Caco-2 (cell line): Measurements from ENCODE around the gene B3GNT5. TPM values are rescaled to one million over a fixed set of nuclear protein-coding genes. Genes with fewer than 3 reads are reported as not detected.

ENCODE experiments used
- BruUV-seq: library from RNA; stranded (reverse); fragments of 400-500 nt; replicated peaks from 2 replicates; lab custom pipeline; 2021; lab: Mats Ljungman, UMichigan
- CTCF ChIA-PET: fragments of 300-600 bp; sonication (Branson Sonifier 250); formaldehyde crosslinking; loops from one replicate; lab custom pipeline; 2022; ENCODE audit warnings: antibody characterized with exemption; lab: Charles Lee
- POLR2A ChIA-PET: fragments of 300-600 bp; sonication (Branson Sonifier 250); formaldehyde crosslinking; loops from one replicate; lab custom pipeline; 2022; ENCODE audit warnings: antibody characterized with exemption; lab: Charles Lee
- DNase-seq, 2 experiments: peaks; one replicate each; pipeline versions ENCODE4 v3.0.0 to v3.0.0-alpha.2; 2020 to 2022
- H3K27me3 ChIP-seq: replicated peaks from 2 replicates; pipeline ENCODE4 v1.6.0; 2011; ENCODE audit warnings: low read length; ENCODE audit not compliant: control insufficient read depth, insufficient read depth
- H3K36me3 ChIP-seq: 2 replicates; pipeline ENCODE4 v1.5.1; 2011; ENCODE audit warnings: low read length; ENCODE audit not compliant: control insufficient read depth, insufficient read depth
- H3K4me1 ChIP-seq: fragments of 250-450 bp; sonication (Bioruptor Pico); 2 replicates; pipeline ENCODE4 v1.5.1; 2020; ENCODE audit warnings: mild to moderate bottlenecking
- H3K4me3 ChIP-seq: 2 replicates; pipeline ENCODE4 v1.5.1; 2011; ENCODE audit warnings: low read depth, mild to moderate bottlenecking, control low read depth, low read length
- H3K9me3 ChIP-seq: fragments of 250-450 bp; sonication (Bioruptor Pico); 2 replicates; pipeline ENCODE4 v1.5.1; 2020; ENCODE audit warnings: mild to moderate bottlenecking, moderate library complexity
- H3K27ac Mint-ChIP-seq: one replicate; pipeline ENCODE4 v1.8.0; 2022; ENCODE audit warnings: mixed read lengths; ENCODE audit not compliant: unreplicated experiment
- H3K27me3 Mint-ChIP-seq: one replicate; pipeline ENCODE4 v1.8.0; 2022; ENCODE audit warnings: mixed read lengths; ENCODE audit not compliant: insufficient read depth, unreplicated experiment
- H3K36me3 Mint-ChIP-seq: one replicate; pipeline ENCODE4 v1.8.0; 2022; ENCODE audit warnings: mild to moderate bottlenecking, mixed read lengths; ENCODE audit not compliant: insufficient read depth, unreplicated experiment
- H3K4me1 Mint-ChIP-seq: one replicate; pipeline ENCODE4 v1.8.0; 2022; ENCODE audit warnings: low read depth, mixed read lengths; ENCODE audit not compliant: unreplicated experiment
- H3K4me3 Mint-ChIP-seq: one replicate; pipeline ENCODE4 v1.8.0; 2022; ENCODE audit warnings: mild to moderate bottlenecking, moderate library complexity, mixed read lengths; ENCODE audit not compliant: unreplicated experiment
- H3K9me3 Mint-ChIP-seq: one replicate; pipeline ENCODE4 v1.8.0; 2022; ENCODE audit warnings: mixed read lengths; ENCODE audit not compliant: unreplicated experiment
- CTCF ChIP-seq, 2 experiments: fragments of 200-600 bp in 1 of 2; IDR thresholded peaks; 1 replicate in 1 of 2; 2 replicates in 1 of 2; pipeline versions ENCODE4 v1.5.1 to v1.8.0; 2011 to 2022; ENCODE audit warnings: antibody characterized with exemption in 1 of 2, control low read depth in 1 of 2, inconsistent platforms in 1 of 2, low read depth in 1 of 2, low read length in 1 of 2, mild to moderate bottlenecking in 1 of 2, moderate library complexity in 1 of 2; ENCODE audit not compliant: insufficient read depth in 1 of 2, severe bottlenecking in 1 of 2, unreplicated experiment in 1 of 2
- intact Hi-C: fragments of 100-400 bp; cut with micrococcal nuclease; formaldehyde crosslinking; loops from one replicate; pipeline ENCODE4 v1.10.0; 2022; ENCODE audit not compliant: unreplicated experiment
- total RNA-seq: library from RNA; stranded (reverse); gene quantifications from 2 replicates; pipeline ENCODE4 v1.2.3, GENCODE V29; 2022

Gene B3GNT5
- total RNA-seq, 1 experiment from 2014 or later, result 9.4 TPM

- no peaks in the 10 kb centered on the region for H3K9me3 ChIP-seq
- TF ChIP-seq CTCF (IDR thresholded peaks at IDR 0.05; ENCODE audit: insufficient read depth in 1 of 2, low read depth in 1 of 2, low read length in 1 of 2, severe bottlenecking in 1 of 2, unreplicated experiment in 1 of 2), result no peak
- H3K36me3 ChIP-seq, result no peaks in the 10 kb centered on the region
- ChIA-PET CTCF (no interaction called here), POLR2A (no interaction called here)
- Mint-ChIP-seq H3K9me3 (no peaks in the 10 kb centered on the region), H3K27ac (no peak overlapping the region), H3K27me3 (no peaks in the 10 kb centered on the region), H3K4me1 (peaks cover 13% of the 10 kb centered on the region), H3K36me3 (no peaks in the 10 kb centered on the region), H3K4me3 (no peak overlapping the region)
- intact Hi-C loops, result no loop called here
- H3K4me3 ChIP-seq, result no peak overlapping the region
- no TSS peak for BruUV-seq
- H3K27me3 ChIP-seq, result no peaks in the 10 kb centered on the region
- no peak for DNase-seq
- peaks cover 11% of the 10 kb centered on the region for H3K4me1 ChIP-seq
Measured at GRCh38 chr3:183272791-183273190, 19.7 kb downstream of the B3GNT5 start.

- DNase-seq, result no peak
- POLR2A ChIA-PET, result no interaction called here
- Histone ChIP-seq H3K27me3 (no peaks in the 10 kb centered on the region), H3K9me3 (no peaks in the 10 kb centered on the region), H3K4me1 (no peaks in the 10 kb centered on the region), H3K36me3 (no peaks in the 10 kb centered on the region), H3K4me3 (no peak overlapping the region)
- CTCF ChIA-PET, result no interaction called here
- Mint-ChIP-seq H3K27me3 (no peaks in the 10 kb centered on the region), H3K9me3 (no peaks in the 10 kb centered on the region), H3K36me3 (no peaks in the 10 kb centered on the region), H3K27ac (no peak overlapping the region), H3K4me3 (no peak overlapping the region), H3K4me1 (peaks cover 5% of the 10 kb centered on the region)
- no TSS peak for BruUV-seq
- intact Hi-C loops, result no loop called here
- no peak for TF ChIP-seq CTCF (IDR thresholded peaks at IDR 0.05; ENCODE audit: insufficient read depth in 1 of 2, low read depth in 1 of 2, low read length in 1 of 2, severe bottlenecking in 1 of 2, unreplicated experiment in 1 of 2)
Measured at GRCh38 chr3:183274609-183275008, 21.6 kb downstream of the B3GNT5 start.

GRCh38 chr3:183275418-183275817 is 22.4 kb downstream of the B3GNT5 start:
- no peaks in the 10 kb centered on the region for H3K9me3 ChIP-seq
- no peaks in the 10 kb centered on the region for H3K27me3 ChIP-seq
- Mint-ChIP-seq H3K27ac (no peak overlapping the region), H3K4me1 (no peaks in the 10 kb centered on the region), H3K9me3 (no peaks in the 10 kb centered on the region), H3K36me3 (no peaks in the 10 kb centered on the region), H3K4me3 (no peak overlapping the region), H3K27me3 (no peaks in the 10 kb centered on the region)
- ChIA-PET CTCF (no interaction called here), POLR2A (no interaction called here)
- DNase-seq, result no peak
- H3K4me1 ChIP-seq, result no peaks in the 10 kb centered on the region
- BruUV-seq, result no TSS peak
- H3K4me3 ChIP-seq, result no peak overlapping the region
- no peaks in the 10 kb centered on the region for H3K36me3 ChIP-seq
- intact Hi-C loops, result no loop called here
- no peak for TF ChIP-seq CTCF (IDR thresholded peaks at IDR 0.05; ENCODE audit: insufficient read depth in 1 of 2, low read depth in 1 of 2, low read length in 1 of 2, severe bottlenecking in 1 of 2, unreplicated experiment in 1 of 2)
